ENCODE measurements around the gene AMDHD2. TPM values are rescaled to one million over a fixed set of nuclear protein-coding genes. Genes with fewer than 3 reads are reported as not detected.
A peak's percentile ranks its signal among the peaks of the same experiment; 100 is the strongest.

The AMDHD2 gene
- total RNA-seq, 1 experiment from 2014 or later, result 50.3 TPM

- Histone ChIP-seq H3K9me3 (ENCODE audit: low read length) (no peaks in the 10 kb centered on the region), H3K4me2 (ENCODE audit: low read length) (peak overlapping the region; percentile 89), H3K36me3 (ENCODE audit: low read depth, low read length) (no peaks in the 10 kb centered on the region), H3K27ac (ENCODE audit: low read length) (no peak overlapping the region), H4K20me1 (ENCODE audit: low read length) (no peaks in the 10 kb centered on the region), H3K4me1 (ENCODE audit: insufficient read depth, low read length) (no peaks in the 10 kb centered on the region; the same call in 1 of the 2 replicates), H3K27me3 (ENCODE audit: low read length) (no peaks in the 10 kb centered on the region), H2AFZ (ENCODE audit: low read length) (0 out of 2 replicates have a peak overlapping the region, but pooled peaks have one; percentile 36), H3F3A (ENCODE audit: low read length, unreplicated experiment) (no peaks in the 10 kb centered on the region), H3K79me2 (ENCODE audit: low read length) (peaks cover 33% of the 10 kb centered on the region), H3K9ac (ENCODE audit: low read length) (no peak overlapping the region), H3K4me3 (ENCODE audit: low read length) (peak overlapping the region; percentile 69), H3K9me2 (replicated peaks; ENCODE audit: low read length) (no peaks in the 10 kb centered on the region)
- DNase-seq (no peak), ATAC-seq (peak; percentile 14; the same call in 1 of the 2 replicates)
- CTCF ChIA-PET, result no interaction called here
- no peak for TF ChIP-seq EZH2phosphoT487 (IDR thresholded peaks at IDR 0.05; ENCODE audit: borderline replicate concordance, low read length)
- no peak for TF ChIP-seq EZH2 (IDR thresholded peaks at IDR 0.05; ENCODE audit: low read length, unreplicated experiment)
- no peak for TF ChIP-seq CTCF (conservative IDR thresholded peaks at IDR 0.05; ENCODE audit: low read depth, low read length)
- POLR2A ChIA-PET (ENCODE audit: unreplicated experiment), result no interaction called here
- BruUV-seq (replicated peaks), result no TSS peak
- intact Hi-C loops (cut with micrococcal nuclease), result no loop called here
Observed at GRCh38 chr16:2475413-2476344, 44.5 kb upstream of the AMDHD2 start.

- H3K36me3 ChIP-seq (ENCODE audit: low read depth, low read length), result no peaks in the 10 kb centered on the region
- TF ChIP-seq EZH2 (IDR thresholded peaks at IDR 0.05; ENCODE audit: low read length, unreplicated experiment), result no peak
- TF ChIP-seq CTCF (conservative IDR thresholded peaks at IDR 0.05; ENCODE audit: low read depth, low read length), result no peak
- TF ChIP-seq EZH2phosphoT487 (IDR thresholded peaks at IDR 0.05; ENCODE audit: borderline replicate concordance, low read length), result no peak
- H3K9me2 ChIP-seq (replicated peaks; ENCODE audit: low read length), result no peaks in the 10 kb centered on the region
- H3K4me2 ChIP-seq (ENCODE audit: low read length), result peak overlapping the region; percentile 89
- no peaks in the 10 kb centered on the region; the same call in 1 of the 2 replicates for H3K4me1 ChIP-seq (ENCODE audit: insufficient read depth, low read length)
- DNase-seq (no peak), ATAC-seq (no peak)
- H3K79me2 ChIP-seq (ENCODE audit: low read length), result peaks cover 33% of the 10 kb centered on the region
- POLR2A ChIA-PET (ENCODE audit: unreplicated experiment), result no interaction called here
- H3K27ac ChIP-seq (ENCODE audit: low read length), result no peak overlapping the region
- BruUV-seq (replicated peaks), result no TSS peak
- no peaks in the 10 kb centered on the region for H3K27me3 ChIP-seq (ENCODE audit: low read length)
- H3F3A ChIP-seq (ENCODE audit: low read length, unreplicated experiment), result no peaks in the 10 kb centered on the region
- CTCF ChIA-PET, result no interaction called here
- peak overlapping the region; percentile 69 for H3K4me3 ChIP-seq (ENCODE audit: low read length)
- no peak overlapping the region for H3K9ac ChIP-seq (ENCODE audit: low read length)
- H3K9me3 ChIP-seq (ENCODE audit: low read length), result no peaks in the 10 kb centered on the region
- no peak overlapping the region for H2AFZ ChIP-seq (ENCODE audit: low read length)
- no peaks in the 10 kb centered on the region for H4K20me1 ChIP-seq (ENCODE audit: low read length)
- intact Hi-C loops (cut with micrococcal nuclease), result no loop called here
Observed at GRCh38 chr16:2476345-2476720, 43.8 kb upstream of the AMDHD2 start.

DNA sequence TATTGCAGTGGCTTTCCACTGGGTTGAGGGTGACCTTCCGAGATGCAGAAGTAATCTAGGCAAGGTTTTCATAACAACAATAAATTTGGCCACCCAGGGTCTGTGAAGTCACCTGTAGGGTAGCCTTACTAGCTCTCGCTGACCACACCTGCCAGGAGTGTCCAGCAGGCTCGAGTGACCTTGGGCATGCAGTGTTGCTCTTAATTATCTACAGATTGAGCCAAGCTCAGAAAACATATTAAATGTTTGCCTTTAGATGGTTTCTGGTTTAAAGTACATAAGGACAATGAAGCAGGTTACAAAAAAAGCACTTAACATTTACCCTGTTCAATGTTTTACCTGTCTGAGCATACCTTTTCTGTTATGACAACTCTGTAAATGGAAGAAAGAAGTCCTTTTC lies 43.4 kb upstream of the AMDHD2 start:
- Histone ChIP-seq H3K79me2 (ENCODE audit: low read length) (peaks cover 33% of the 10 kb centered on the region), H3K9me3 (ENCODE audit: low read length) (no peaks in the 10 kb centered on the region), H3K36me3 (ENCODE audit: low read depth, low read length) (no peaks in the 10 kb centered on the region), H3K4me3 (ENCODE audit: low read length) (no peak overlapping the region), H2AFZ (ENCODE audit: low read length) (no peak overlapping the region), H3K4me2 (ENCODE audit: low read length) (no peak overlapping the region), H3F3A (ENCODE audit: low read length, unreplicated experiment) (no peaks in the 10 kb centered on the region), H3K9ac (ENCODE audit: low read length) (no peak overlapping the region), H4K20me1 (ENCODE audit: low read length) (no peaks in the 10 kb centered on the region), H3K4me1 (ENCODE audit: insufficient read depth, low read length) (no peaks in the 10 kb centered on the region; the same call in 1 of the 2 replicates), H3K9me2 (replicated peaks; ENCODE audit: low read length) (no peaks in the 10 kb centered on the region), H3K27ac (ENCODE audit: low read length) (no peak overlapping the region), H3K27me3 (ENCODE audit: low read length) (no peaks in the 10 kb centered on the region)
- TSS peak; percentile 43 for BruUV-seq (replicated peaks)
- ATAC-seq, result no peak
- TF ChIP-seq EZH2 (IDR thresholded peaks at IDR 0.05; ENCODE audit: low read length, unreplicated experiment) (no peak), EZH2phosphoT487 (IDR thresholded peaks at IDR 0.05; ENCODE audit: borderline replicate concordance, low read length) (no peak), CTCF (conservative IDR thresholded peaks at IDR 0.05; ENCODE audit: low read depth, low read length) (no peak)
- ChIA-PET POLR2A (ENCODE audit: unreplicated experiment) (no interaction called here), CTCF (no interaction called here)
- intact Hi-C loops (cut with micrococcal nuclease), result no loop called here
- no peak for DNase-seq

All from PC-3 (cell line).